MM.1S (cell line): ENCODE measurements around the gene ZNF503.

Experiments used
- EZH2 ChIP-seq: fragments of 300-600 bp; sonication (generic); optimal IDR thresholded peaks from 2 replicates; pipeline ENCODE3; 2017; ENCODE audit warnings: low read depth, mild to moderate bottlenecking, antibody characterized with exemption, low read length, mixed read lengths
- TF ChIP-seq, protein P1 (sequence below): fragments of 300-600 bp; sonication (generic); IDR thresholded peaks from 2 replicates; pipeline ENCODE4 v1.5.1; 2016; ENCODE audit warnings: antibody characterized with exemption, low read length, mixed read lengths

- TF ChIP-seq, protein P1, sequence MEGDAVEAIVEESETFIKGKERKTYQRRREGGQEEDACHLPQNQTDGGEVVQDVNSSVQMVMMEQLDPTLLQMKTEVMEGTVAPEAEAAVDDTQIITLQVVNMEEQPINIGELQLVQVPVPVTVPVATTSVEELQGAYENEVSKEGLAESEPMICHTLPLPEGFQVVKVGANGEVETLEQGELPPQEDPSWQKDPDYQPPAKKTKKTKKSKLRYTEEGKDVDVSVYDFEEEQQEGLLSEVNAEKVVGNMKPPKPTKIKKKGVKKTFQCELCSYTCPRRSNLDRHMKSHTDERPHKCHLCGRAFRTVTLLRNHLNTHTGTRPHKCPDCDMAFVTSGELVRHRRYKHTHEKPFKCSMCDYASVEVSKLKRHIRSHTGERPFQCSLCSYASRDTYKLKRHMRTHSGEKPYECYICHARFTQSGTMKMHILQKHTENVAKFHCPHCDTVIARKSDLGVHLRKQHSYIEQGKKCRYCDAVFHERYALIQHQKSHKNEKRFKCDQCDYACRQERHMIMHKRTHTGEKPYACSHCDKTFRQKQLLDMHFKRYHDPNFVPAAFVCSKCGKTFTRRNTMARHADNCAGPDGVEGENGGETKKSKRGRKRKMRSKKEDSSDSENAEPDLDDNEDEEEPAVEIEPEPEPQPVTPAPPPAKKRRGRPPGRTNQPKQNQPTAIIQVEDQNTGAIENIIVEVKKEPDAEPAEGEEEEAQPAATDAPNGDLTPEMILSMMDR: no peak
- TF ChIP-seq EZH2: no peak
Observed at GRCh38 chr10:75424571-75424970, 23.0 kb upstream of the ZNF503 start.
